HepG2 (cell line): ENCODE measurements around the gene DPP8. TPM values are rescaled to one million over a fixed set of nuclear protein-coding genes. Genes with fewer than 3 reads are reported as not detected.

ENCODE experiments used
- DMAP1 ChIP-seq: IDR thresholded peaks from 2 replicates; pipeline ENCODE4 v1.6.1; 2016
- HES4 ChIP-seq: sonication (generic); formaldehyde crosslinking; IDR thresholded peaks from 2 replicates; pipeline ENCODE4 v1.9.0; 2021; ENCODE audit warnings: mild to moderate bottlenecking, missing genetic modification reagents, borderline replicate concordance
- IKZF4 ChIP-seq: sonication (generic); formaldehyde crosslinking; IDR thresholded peaks from 2 replicates; pipeline ENCODE4 v1.5.1; 2020; ENCODE audit warnings: borderline replicate concordance, mild to moderate bottlenecking, low read depth, missing genetic modification reagents; ENCODE audit errors: not compliant biosample characterization
- KLF9 ChIP-seq: IDR thresholded peaks from 2 replicates; pipeline ENCODE4 v1.6.1; 2016; ENCODE audit warnings: low read depth
- PHB2 ChIP-seq: fragments of 450-650 bp; IDR thresholded peaks from 2 replicates; pipeline ENCODE4 v1.6.1; 2018; ENCODE audit not compliant: partially characterized antibody
- PPARG ChIP-seq: conservative IDR thresholded peaks from 2 replicates; pipeline ENCODE4 v1.6.1; 2016; ENCODE audit warnings: missing biosample characterization, missing genetic modification reagents
- ZNF33A ChIP-seq: sonication (generic); formaldehyde crosslinking; IDR thresholded peaks from 2 replicates; pipeline ENCODE4 v1.5.1; 2020; ENCODE audit warnings: missing genetic modification reagents, mild to moderate bottlenecking, moderate library complexity, borderline replicate concordance
- polyA plus RNA-seq, 8 experiments: library from polyadenylated mRNA; depleted of rRNA in 3 of 8; stranded (reverse) in 7 of 8; unstranded in 1 of 8; fragments of >200 nt; fragmentation: Illumina TruSeq in 4 of 8; extraction: Trizol in 4 of 8; gene quantifications; 2 replicates each; pipeline versions ENCODE4 v1.2.1 to v1.2.3, GENCODE V29; 2011 to 2016; ENCODE audit warnings: low read depth in 4 of 8, missing spikeins in 1 of 8, mixed read lengths in 1 of 8; ENCODE audit not compliant: insufficient read depth in 1 of 8
- total RNA-seq, 5 experiments: library from RNA; depleted of rRNA; stranded (reverse); fragments of >200 nt; fragmentation: Illumina TruSeq; extraction: Trizol; gene quantifications; 2 replicates each; pipeline ENCODE4 v1.2.3, GENCODE V29; 2016; ENCODE audit warnings: low read depth in 1 of 5
- TF ChIP-seq, protein P1 (sequence below), 2 experiments: sonication (generic) in 1 of 2; formaldehyde crosslinking in 1 of 2; IDR thresholded peaks; 2 replicates each; pipeline versions ENCODE4 v1.6.1 to v1.9.0; 2014 to 2022; ENCODE audit warnings: antibody characterized with exemption in 1 of 2, borderline replicate concordance in 1 of 2, inconsistent platforms in 1 of 2, low read depth in 1 of 2, missing genetic modification reagents in 1 of 2
- TF ChIP-seq, protein P2 (sequence below): sonication (generic); formaldehyde crosslinking; IDR thresholded peaks from 2 replicates; pipeline ENCODE4 v1.5.0; 2020; ENCODE audit warnings: missing genetic modification reagents, mild to moderate bottlenecking, borderline replicate concordance
- TF ChIP-seq, protein P3 (sequence below): sonication (generic); formaldehyde crosslinking; IDR thresholded peaks from 2 replicates; pipeline ENCODE4 v1.4.0; 2020; ENCODE audit warnings: missing genetic modification reagents
- TF ChIP-seq, protein P4 (sequence below): sonication (generic); formaldehyde crosslinking; IDR thresholded peaks from 2 replicates; pipeline ENCODE4 v1.5.0; 2020; ENCODE audit warnings: missing genetic modification reagents
- TF ChIP-seq, protein P5 (sequence below): IDR thresholded peaks from 2 replicates; pipeline ENCODE4 v1.6.1; 2016; ENCODE audit warnings: missing biosample characterization, missing genetic modification reagents, low read depth

Gene DPP8
- total and polyA plus RNA-seq, 2 of the 13 experiments (the other 11 are each of a cell fraction or from before 2014, with no cell fraction given), result 18.0 to 26.3 TPM

DNA sequence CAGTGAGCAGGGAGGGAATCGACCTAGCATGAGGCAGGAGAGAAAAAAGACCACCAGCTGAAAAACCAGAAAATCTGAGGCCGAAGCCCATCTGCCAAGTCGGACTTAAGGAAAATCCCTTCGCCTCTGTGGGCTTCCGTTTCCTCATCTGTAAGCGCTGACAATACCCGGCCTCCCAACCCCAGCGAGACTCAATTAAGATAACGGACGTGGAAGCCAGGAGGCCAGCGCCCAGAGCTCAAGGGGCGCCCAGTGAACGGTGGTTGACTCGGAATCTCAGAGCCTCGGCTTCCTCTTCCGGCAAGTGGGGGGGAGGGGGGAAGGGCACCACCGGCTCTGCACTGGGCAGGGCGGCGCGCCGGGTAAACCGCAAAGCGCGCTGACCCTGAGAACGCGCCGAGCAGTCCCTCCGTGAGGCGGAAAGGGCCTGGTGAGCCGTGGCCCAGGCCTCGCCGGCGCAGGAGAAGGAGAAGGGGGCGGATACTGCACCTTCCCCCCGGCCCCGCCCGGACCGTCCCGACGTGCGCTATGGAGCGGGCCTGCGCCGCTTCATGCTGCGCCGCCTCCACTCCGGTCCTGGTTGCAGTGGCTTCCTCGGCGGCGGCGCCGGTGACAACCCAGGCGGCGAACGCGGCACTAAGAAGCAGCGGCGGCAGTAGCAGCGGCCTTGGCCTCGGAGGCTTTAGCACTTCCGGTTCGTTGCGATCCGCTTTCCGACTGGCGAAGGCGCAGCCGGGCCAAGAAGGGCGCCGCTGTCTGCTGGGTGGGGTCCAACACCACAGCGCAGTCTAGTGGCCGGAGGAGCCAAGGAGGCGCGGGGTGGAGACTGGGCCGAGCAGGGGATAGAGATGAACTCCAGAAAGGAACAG, at the start of gene DPP8 (continued):
- TF ChIP-seq, protein P1, sequence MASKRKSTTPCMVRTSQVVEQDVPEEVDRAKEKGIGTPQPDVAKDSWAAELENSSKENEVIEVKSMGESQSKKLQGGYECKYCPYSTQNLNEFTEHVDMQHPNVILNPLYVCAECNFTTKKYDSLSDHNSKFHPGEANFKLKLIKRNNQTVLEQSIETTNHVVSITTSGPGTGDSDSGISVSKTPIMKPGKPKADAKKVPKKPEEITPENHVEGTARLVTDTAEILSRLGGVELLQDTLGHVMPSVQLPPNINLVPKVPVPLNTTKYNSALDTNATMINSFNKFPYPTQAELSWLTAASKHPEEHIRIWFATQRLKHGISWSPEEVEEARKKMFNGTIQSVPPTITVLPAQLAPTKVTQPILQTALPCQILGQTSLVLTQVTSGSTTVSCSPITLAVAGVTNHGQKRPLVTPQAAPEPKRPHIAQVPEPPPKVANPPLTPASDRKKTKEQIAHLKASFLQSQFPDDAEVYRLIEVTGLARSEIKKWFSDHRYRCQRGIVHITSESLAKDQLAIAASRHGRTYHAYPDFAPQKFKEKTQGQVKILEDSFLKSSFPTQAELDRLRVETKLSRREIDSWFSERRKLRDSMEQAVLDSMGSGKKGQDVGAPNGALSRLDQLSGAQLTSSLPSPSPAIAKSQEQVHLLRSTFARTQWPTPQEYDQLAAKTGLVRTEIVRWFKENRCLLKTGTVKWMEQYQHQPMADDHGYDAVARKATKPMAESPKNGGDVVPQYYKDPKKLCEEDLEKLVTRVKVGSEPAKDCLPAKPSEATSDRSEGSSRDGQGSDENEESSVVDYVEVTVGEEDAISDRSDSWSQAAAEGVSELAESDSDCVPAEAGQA (IDR thresholded peaks at IDR 0.05; ENCODE audit: low read depth), result peak; percentile 78
- TF ChIP-seq, protein P1 (CRISPR knock-in tag; IDR thresholded peaks at IDR 0.05; ENCODE audit: borderline replicate concordance), result no peak
- TF ChIP-seq, protein P2, sequence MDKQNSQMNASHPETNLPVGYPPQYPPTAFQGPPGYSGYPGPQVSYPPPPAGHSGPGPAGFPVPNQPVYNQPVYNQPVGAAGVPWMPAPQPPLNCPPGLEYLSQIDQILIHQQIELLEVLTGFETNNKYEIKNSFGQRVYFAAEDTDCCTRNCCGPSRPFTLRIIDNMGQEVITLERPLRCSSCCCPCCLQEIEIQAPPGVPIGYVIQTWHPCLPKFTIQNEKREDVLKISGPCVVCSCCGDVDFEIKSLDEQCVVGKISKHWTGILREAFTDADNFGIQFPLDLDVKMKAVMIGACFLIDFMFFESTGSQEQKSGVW (CRISPR knock-in tag), result no peak
- TF ChIP-seq, protein P3, sequence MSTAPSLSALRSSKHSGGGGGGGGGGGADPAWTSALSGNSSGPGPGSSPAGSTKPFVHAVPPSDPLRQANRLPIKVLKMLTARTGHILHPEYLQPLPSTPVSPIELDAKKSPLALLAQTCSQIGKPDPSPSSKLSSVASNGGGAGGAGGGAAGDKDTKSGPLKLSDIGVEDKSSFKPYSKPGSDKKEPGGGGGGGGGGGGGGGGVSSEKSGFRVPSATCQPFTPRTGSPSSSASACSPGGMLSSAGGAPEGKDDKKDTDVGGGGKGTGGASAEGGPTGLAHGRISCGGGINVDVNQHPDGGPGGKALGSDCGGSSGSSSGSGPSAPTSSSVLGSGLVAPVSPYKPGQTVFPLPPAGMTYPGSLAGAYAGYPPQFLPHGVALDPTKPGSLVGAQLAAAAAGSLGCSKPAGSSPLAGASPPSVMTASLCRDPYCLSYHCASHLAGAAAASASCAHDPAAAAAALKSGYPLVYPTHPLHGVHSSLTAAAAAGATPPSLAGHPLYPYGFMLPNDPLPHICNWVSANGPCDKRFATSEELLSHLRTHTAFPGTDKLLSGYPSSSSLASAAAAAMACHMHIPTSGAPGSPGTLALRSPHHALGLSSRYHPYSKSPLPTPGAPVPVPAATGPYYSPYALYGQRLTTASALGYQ, result peak; percentile 56; the same call in 1 of the 2 replicates
- TF ChIP-seq DMAP1 (peak; percentile 92), PHB2 (no peak), IKZF4 (no peak), KLF9 (CRISPR knock-in tag) (no peak), ZNF33A (peak; percentile 89; the same call in 1 of the 2 replicates), HES4 (CRISPR knock-in tag) (0 out of 2 replicates have a peak, but pooled peaks have one; percentile 50), PPARG (CRISPR knock-in tag) (no peak)
- TF ChIP-seq, protein P4, sequence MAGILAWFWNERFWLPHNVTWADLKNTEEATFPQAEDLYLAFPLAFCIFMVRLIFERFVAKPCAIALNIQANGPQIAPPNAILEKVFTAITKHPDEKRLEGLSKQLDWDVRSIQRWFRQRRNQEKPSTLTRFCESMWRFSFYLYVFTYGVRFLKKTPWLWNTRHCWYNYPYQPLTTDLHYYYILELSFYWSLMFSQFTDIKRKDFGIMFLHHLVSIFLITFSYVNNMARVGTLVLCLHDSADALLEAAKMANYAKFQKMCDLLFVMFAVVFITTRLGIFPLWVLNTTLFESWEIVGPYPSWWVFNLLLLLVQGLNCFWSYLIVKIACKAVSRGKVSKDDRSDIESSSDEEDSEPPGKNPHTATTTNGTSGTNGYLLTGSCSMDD (CRISPR knock-in tag), result 0 out of 2 replicates have a peak, but pooled peaks have one; percentile 14
- TF ChIP-seq, protein P5, sequence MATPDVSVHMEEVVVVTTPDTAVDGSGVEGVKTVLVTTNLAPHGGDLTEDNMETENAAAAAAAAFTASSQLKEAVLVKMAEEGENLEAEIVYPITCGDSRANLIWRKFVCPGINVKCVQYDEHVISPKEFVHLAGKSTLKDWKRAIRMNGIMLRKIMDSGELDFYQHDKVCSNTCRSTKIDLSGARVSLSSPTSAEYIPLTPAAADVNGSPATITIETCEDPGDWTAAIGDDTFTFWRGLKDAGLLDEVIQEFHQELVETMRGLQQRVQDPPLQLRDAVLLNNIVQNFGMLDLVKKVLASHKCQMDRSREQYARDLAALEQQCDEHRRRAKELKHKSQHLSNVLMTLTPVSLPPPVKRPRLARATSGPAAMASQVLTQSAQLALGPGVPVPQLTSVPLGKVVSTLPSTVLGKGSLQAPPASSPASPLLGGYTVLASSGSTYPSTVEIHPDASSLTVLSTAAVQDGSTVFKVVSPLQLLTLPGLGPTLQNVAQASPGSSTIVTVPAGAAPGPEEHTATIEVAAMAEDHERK (CRISPR knock-in tag), result no peak
